Pancreas (tissue), 10 donors: ENCODE measurements around the gene RPTOR. TPM values are rescaled to one million over a fixed set of nuclear protein-coding genes. Genes with fewer than 3 reads are reported as not detected.
A peak's percentile ranks its signal among the peaks of the same experiment; 100 is the strongest.

Experiments
- ATAC-seq, 4 donors: fragments of 200-7000 bp; cut with Tn5 transposase; one replicate each; pipeline versions ENCODE4 v1.8.0 to v1.9.1; 2020; ENCODE audit warnings: mild to moderate bottlenecking in 4 of 4, moderate library complexity in 4 of 4
- DNase-seq, 6 donors: peaks; one replicate each; pipeline ENCODE4 v3.0.0-alpha.2; 2020
- FAIRE-seq: peaks from 2 replicates; lab custom pipeline; 2012; peaks lifted over from hg19 to GRCh38; lab: Jason Lieb, UNC
- H3K27ac ChIP-seq, 4 donors: fragments of 200-600 bp; sonication (generic); 1 replicate in 3 of 4; 2 replicates in 1 of 4; pipeline versions ENCODE4 v1.5.0 to v1.8.0; 2020
- H3K27me3 ChIP-seq, 4 donors: fragments of 200-600 bp; one replicate each; pipeline ENCODE4 v1.8.0; 2021
- H3K36me3 ChIP-seq, 3 donors: fragments of 200-600 bp; sonication (generic) in 1 of 3; one replicate each; pipeline versions ENCODE4 v1.5.0 to v1.8.0; 2020 to 2021
- H3K4me1 ChIP-seq, 3 donors: fragments of 200-600 bp; one replicate each; pipeline ENCODE4 v1.8.0; 2021
- H3K4me3 ChIP-seq, 4 donors: fragments of 200-600 bp; sonication (generic) in 2 of 4; one replicate each; pipeline versions ENCODE4 v1.5.0 to v1.8.0; 2020 to 2021
- H3K9me3 ChIP-seq, 4 donors: fragments of 200-600 bp; one replicate each; pipeline ENCODE4 v1.8.0; 2021
- CTCF ChIP-seq, 4 donors: fragments of 200-600 bp; sonication (generic) in 3 of 4; IDR thresholded peaks; one replicate each; pipeline versions ENCODE4 v1.5.0 to v1.8.0; 2021; ENCODE audit warnings: antibody characterized with exemption in 4 of 4
- WGBS, 2 donors: extraction: QIAGEN DNeasy Blood & Tissue Kit; methylation state at CpG; one replicate each; pipeline ENCODE4 v1.1.7; 2013; 5-methylcytosine and 5-hydroxymethylcytosine counted together
- intact Hi-C, 3 donors: fragments of 100-400 bp; cut with DNase I; formaldehyde crosslinking; loops; one replicate each; pipeline versions ENCODE4 v1.11.1 to v1.14.2; 2022
- polyA plus RNA-seq, 2 donors: library from polyadenylated mRNA; stranded (reverse); fragments of 200-250 nt; gene quantifications; one replicate each; pipeline ENCODE4 v1.2.3, GENCODE V29; 2013
- total RNA-seq, 6 donors: library from RNA; stranded (reverse); fragmentation: NEBNext Ultra II Directional in 4 of 6; extraction: Animal tissue kit (Norgen Biotek cat#: 25700) in 4 of 6; gene quantifications; one replicate each; pipeline versions ENCODE4 v1.2.1 to v1.2.4, GENCODE V29; 2021 to 2023
- donor health status: healthy with polysubstance abuse.
- donor health status: DM: no; HTN: no; CAD: no; lungs with moderate emphysema.
- donor health status: DM: no; HTN: no; CAD: no.
- donor health status: control.
- donor health status: control.
- donor health status: Bipolar disorder and iron deficiency.
- donor health status: DM: yes; HTN: yes; CAD: no.
- donor health status: DM: no; HTN: no; CAD: no.
- donor health status: DM: no; HTN: no; CAD: no.
- donor health status: DM: yes; HTN: yes; CAD: no.

Gene RPTOR
- total and polyA plus RNA-seq, 8 donors = 5.0 to 18.9 (median 13.2) TPM

- TF ChIP-seq CTCF (IDR thresholded peaks at IDR 0.05) = no peak
- intact Hi-C loops = no loop called here
- H3K4me3 ChIP-seq = no peak overlapping the region
- no peak overlapping the region for H3K27ac ChIP-seq
- no peaks in the 10 kb centered on the region for H3K9me3 ChIP-seq
- ATAC-seq (no peak), FAIRE-seq (no peak), DNase-seq (no peak)
- no peaks in the 10 kb centered on the region for H3K27me3 ChIP-seq
- no peaks in the 10 kb centered on the region for H3K4me1 ChIP-seq
- WGBS, 2 donors = 74 to 84% methylated on average over 3 of the region's 3 CpGs
- no peaks in the 10 kb centered on the region for H3K36me3 ChIP-seq
These were observed 467.3 kb downstream of the RPTOR start for GRCh38 chr17:81011951-81012350.

- 87 to 91% methylated on average over 13 of the region's 13 CpGs for WGBS, 2 donors
- no peaks in the 10 kb centered on the region for H3K36me3 ChIP-seq
- DNase-seq = peak in 1 of 6 donors; percentile 21
- intact Hi-C loops = no loop called here
- no peak for ATAC-seq
- no peak overlapping the region for H3K27ac ChIP-seq
- H3K27me3 ChIP-seq = no peaks in the 10 kb centered on the region
- H3K9me3 ChIP-seq = no peaks in the 10 kb centered on the region
- no peaks in the 10 kb centered on the region for H3K4me1 ChIP-seq
- no peak for FAIRE-seq
- no peak for TF ChIP-seq CTCF (IDR thresholded peaks at IDR 0.05)
- no peak overlapping the region for H3K4me3 ChIP-seq
These were observed 468.2 kb downstream of the RPTOR start for GRCh38 chr17:81012574-81013447.

DNA sequence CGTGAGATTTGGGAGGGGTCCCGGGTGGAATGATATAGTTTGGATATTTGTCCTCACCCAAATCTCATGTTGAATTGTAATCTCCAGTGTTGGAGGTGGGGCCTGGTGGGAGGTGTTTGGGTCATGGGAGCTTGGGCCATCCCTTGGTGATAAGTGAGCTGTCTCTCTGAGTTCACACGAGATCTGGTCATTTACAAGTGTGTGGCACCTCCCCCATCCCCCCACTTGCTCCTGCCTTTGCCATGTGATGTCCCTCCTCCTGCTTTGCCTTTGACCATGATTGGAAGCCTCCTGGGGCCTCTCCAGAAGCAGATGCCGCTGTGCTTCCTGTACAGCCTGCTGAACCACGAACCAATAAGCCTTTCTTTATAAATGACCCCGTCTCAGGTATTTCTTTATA lies 469.0 kb downstream of the RPTOR start:
- no peak for FAIRE-seq
- no peak overlapping the region for H3K27ac ChIP-seq
- ATAC-seq = no peak
- WGBS, 2 donors = 75 to 76% methylated on average over 6 of the region's 6 CpGs
- intact Hi-C loops = no loop called here
- H3K4me3 ChIP-seq = no peak overlapping the region
- peak in 1 of 6 donors; percentile 9 for DNase-seq
- no peak for TF ChIP-seq CTCF (IDR thresholded peaks at IDR 0.05)
- H3K27me3 ChIP-seq = no peaks in the 10 kb centered on the region
- no peaks in the 10 kb centered on the region for H3K9me3 ChIP-seq
- H3K4me1 ChIP-seq = no peaks in the 10 kb centered on the region
- no peaks in the 10 kb centered on the region for H3K36me3 ChIP-seq

- Histone ChIP-seq H3K36me3 (no peaks in the 10 kb centered on the region), H3K4me1 (no peaks in the 10 kb centered on the region), H3K9me3 (no peaks in the 10 kb centered on the region), H3K27me3 (no peaks in the 10 kb centered on the region), H3K27ac (no peak overlapping the region), H3K4me3 (no peak overlapping the region)
- no peak for TF ChIP-seq CTCF (IDR thresholded peaks at IDR 0.05)
- ATAC-seq (no peak), FAIRE-seq (no peak), DNase-seq (no peak)
- 98 to 100% methylated on average over 1 of the region's 1 CpG for WGBS, 2 donors
- intact Hi-C loops = no loop called here
These were observed 470.5 kb downstream of the RPTOR start for GRCh38 chr17:81015136-81015535.

Other genes starting within 250 kb of the RPTOR start
- gene ENDOV, start 129.7 kb upstream of the RPTOR start, total RNA-seq = 10 to 100 TPM in 4 of 6 donors, 1 to 10 TPM in 2; 8.7 to 15.9 (median 11.6) TPM
- 10 to 100 TPM; 16.0 to 20.4 TPM for gene ENDOV, start 129.7 kb upstream of the RPTOR start, polyA plus RNA-seq
- 1 to 10 TPM in 1 of 6 donors, under 1 TPM in 4, not detected in 1; 0.04 to 1.1 (median 0.23) TPM for gene NPTX1, start 68.2 kb upstream of the RPTOR start, total RNA-seq
- under 1 TPM; 0.05 to 0.19 TPM for gene NPTX1, start 68.2 kb upstream of the RPTOR start, polyA plus RNA-seq